A549 (cell line): ENCODE data around the gene LCA5. TPM values are rescaled to one million over a fixed set of nuclear protein-coding genes. Genes with fewer than 3 reads are reported as not detected.

ENCODE experiments used
- ATAC-seq, 2 experiments: fragments of 200-7000 bp in 1 of 2; fragments of >200 bp in 1 of 2; cut with Nextera tagmentation in 1 of 2; cut with Tn5 transposase in 1 of 2; 3 replicates each; pipeline versions ENCODE4 v1.8.0 to v1.9.1; 2018 to 2020; ENCODE audit warnings: mild to moderate bottlenecking in 1 of 2, moderate library complexity in 1 of 2
- CTCF ChIA-PET: fragments of 300-600 bp; sonication (Branson Sonifier 250); formaldehyde crosslinking; extraction: SDS; loops from one replicate; lab custom pipeline; 2021; ENCODE audit warnings: antibody characterized with exemption, inconsistent platforms; lab: Yijun Ruan, JAX
- POLR2A ChIA-PET: fragments of 350-600 bp; formaldehyde crosslinking; extraction: SDS; loops from one replicate; lab custom pipeline; 2021; ENCODE audit warnings: antibody characterized with exemption, inconsistent platforms; lab: Yijun Ruan, JAX
- DNase-seq, 2 experiments: peaks; one replicate each; pipeline versions ENCODE4 v3.0.0 to v3.0.0-alpha.2; 2011 to 2016; ENCODE audit warnings: low read depth in 1 of 2, low spot score in 1 of 2
- FAIRE-seq: peaks from 2 replicates; lab custom pipeline; 2011; peaks lifted over from hg19 to GRCh38; lab: Jason Lieb, UNC
- H3K27ac ChIP-seq, 2 experiments: fragments of >200 bp; sonication (Bioruptor Twin); formaldehyde crosslinking; 3 replicates each; pipeline ENCODE4 v1.5.1; 2016 to 2017
- H3K4me1 ChIP-seq: fragments of >200 bp; sonication (Bioruptor Twin); formaldehyde crosslinking; 3 replicates; pipeline ENCODE4 v1.6.1; 2016
- H3K4me2 ChIP-seq: fragments of >200 bp; sonication (Bioruptor Twin); formaldehyde crosslinking; 3 replicates; pipeline ENCODE4 v1.6.1; 2016
- H3K4me3 ChIP-seq: fragments of >200 bp; sonication (Bioruptor Twin); formaldehyde crosslinking; 3 replicates; pipeline ENCODE4 v1.5.1; 2016
- H3K9me3 ChIP-seq: fragments of >200 bp; sonication (Bioruptor Twin); formaldehyde crosslinking; 3 replicates; pipeline ENCODE4 v1.6.1; 2016
- BCL3 ChIP-seq: fragments of >200 bp; sonication (Bioruptor Twin); formaldehyde crosslinking; IDR thresholded peaks from 3 replicates; pipeline ENCODE4 v1.6.1; 2016
- CBX2 ChIP-seq: fragments of 200-600 bp; sonication (generic); IDR thresholded peaks from 2 replicates; pipeline ENCODE4 v1.6.1; 2016; ENCODE audit warnings: low read depth, mild to moderate bottlenecking, borderline replicate concordance
- CEBPB ChIP-seq, 2 experiments: fragments of >200 bp in 1 of 2; sonication (Bioruptor Twin) in 1 of 2; formaldehyde crosslinking in 1 of 2; IDR thresholded peaks; 2 replicates each; pipeline ENCODE4 v1.6.1; 2012 to 2016
- CHD4 ChIP-seq: fragments of 200-600 bp; sonication (generic); IDR thresholded peaks from 2 replicates; pipeline ENCODE4 v1.6.1; 2016; ENCODE audit warnings: antibody characterized with exemption, mild to moderate bottlenecking, borderline replicate concordance
- FOSB ChIP-seq: fragments of 250-450 bp; sonication (Bioruptor Pico); IDR thresholded peaks from 2 replicates; pipeline ENCODE4 v1.5.0; 2020; ENCODE audit warnings: mild to moderate bottlenecking, moderate library complexity
- HDAC2 ChIP-seq: fragments of 200-600 bp; sonication (generic); IDR thresholded peaks from 2 replicates; pipeline ENCODE4 v1.6.1; 2016
- HOXB13 ChIP-seq: fragments of 250-450 bp; sonication (Bioruptor Pico); IDR thresholded peaks from 2 replicates; pipeline ENCODE4 v1.5.0; 2020; ENCODE audit warnings: low read depth, mild to moderate bottlenecking, moderate library complexity
- KDM1A ChIP-seq: fragments of 200-600 bp; sonication (generic); IDR thresholded peaks from 2 replicates; pipeline ENCODE4 v1.6.1; 2016; ENCODE audit warnings: low read depth, mild to moderate bottlenecking
- NFE2L2 ChIP-seq: fragments of 150-350 bp; conservative IDR thresholded peaks from 2 replicates; pipeline ENCODE4 v1.6.1; 2014; ENCODE audit warnings: low read length
- NR3C1 ChIP-seq: fragments of >200 bp; sonication (Bioruptor Twin); formaldehyde crosslinking; IDR thresholded peaks from 3 replicates; pipeline ENCODE4 v1.6.1; 2017
- RCOR1 ChIP-seq: fragments of 150-350 bp; IDR thresholded peaks from 2 replicates; pipeline ENCODE4 v1.6.1; 2014; ENCODE audit warnings: antibody characterized with exemption, low read length, low read depth
- SMC3 ChIP-seq: fragments of >200 bp; sonication (Bioruptor Twin); formaldehyde crosslinking; IDR thresholded peaks from 3 replicates; pipeline ENCODE4 v1.6.1; 2018; ENCODE audit warnings: inconsistent platforms
- USF2 ChIP-seq: fragments of 450-650 bp; IDR thresholded peaks from 2 replicates; pipeline ENCODE4 v1.6.1; 2014; ENCODE audit warnings: antibody characterized with exemption
- ZFP36 ChIP-seq: fragments of 450-650 bp; IDR thresholded peaks from 2 replicates; pipeline ENCODE4 v1.6.1; 2014; ENCODE audit warnings: borderline replicate concordance; ENCODE audit not compliant: partially characterized antibody
- WGBS: methylation state at CpG from one replicate; pipeline ENCODE4 v1.1.6; 2017; ENCODE audit errors: missing lambda C conversion rate; 5-methylcytosine and 5-hydroxymethylcytosine counted together
- polyA plus RNA-seq, 4 experiments: library from polyadenylated mRNA; depleted of rRNA in 3 of 4; stranded (reverse); fragments of >200 nt; fragmentation: RNase III in 1 of 4; extraction: RNeasy Plus Mini Kit Qiagen cat#74134 plus additional on column Dnase treatment in 1 of 4; gene quantifications; 2 replicates in 3 of 4; 3 replicates in 1 of 4; pipeline ENCODE4 v1.2.3, GENCODE V29; 2011 to 2017
- TF ChIP-seq, protein P1 (sequence below): fragments of 200-600 bp; sonication (generic); IDR thresholded peaks from 2 replicates; pipeline ENCODE4 v1.6.1; 2016; ENCODE audit warnings: antibody characterized with exemption, mild to moderate bottlenecking, moderate library complexity
- TF ChIP-seq, protein P2 (sequence below): fragments of 250-450 bp; sonication (Bioruptor Pico); IDR thresholded peaks from 2 replicates; pipeline ENCODE4 v1.5.0; 2021; ENCODE audit warnings: mild to moderate bottlenecking, moderate library complexity, borderline replicate concordance
- TF ChIP-seq, protein P3 (sequence below): fragments of 250-450 bp; sonication (Bioruptor Pico); IDR thresholded peaks from 2 replicates; pipeline ENCODE4 v1.5.0; 2020; ENCODE audit warnings: low read depth, mild to moderate bottlenecking, moderate library complexity

The LCA5 gene
- polyA plus RNA-seq, 2 of the 4 experiments (the other 2 are of a cell fraction), result 1.2 to 3.0 TPM

DNA sequence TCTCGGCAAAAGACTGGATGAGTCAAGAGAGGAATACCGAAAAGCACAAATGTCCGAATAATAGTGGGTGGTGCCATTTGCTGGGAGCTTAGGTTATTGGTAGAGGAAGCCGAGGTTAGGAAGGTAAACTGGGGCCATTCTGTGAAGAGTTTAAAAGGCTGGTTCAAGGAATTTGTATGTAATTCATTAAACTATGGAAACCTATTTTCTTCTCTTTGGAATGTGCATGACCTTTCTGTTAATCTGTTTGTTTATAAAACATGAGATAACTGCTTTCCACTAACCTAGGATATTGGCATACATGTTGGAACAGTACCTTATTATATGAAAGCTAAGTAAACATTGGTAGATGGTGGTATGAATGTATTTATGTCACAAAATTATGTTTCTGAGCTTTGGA, 71.8 kb downstream of the LCA5 start (continued):
- TF ChIP-seq, protein P1, sequence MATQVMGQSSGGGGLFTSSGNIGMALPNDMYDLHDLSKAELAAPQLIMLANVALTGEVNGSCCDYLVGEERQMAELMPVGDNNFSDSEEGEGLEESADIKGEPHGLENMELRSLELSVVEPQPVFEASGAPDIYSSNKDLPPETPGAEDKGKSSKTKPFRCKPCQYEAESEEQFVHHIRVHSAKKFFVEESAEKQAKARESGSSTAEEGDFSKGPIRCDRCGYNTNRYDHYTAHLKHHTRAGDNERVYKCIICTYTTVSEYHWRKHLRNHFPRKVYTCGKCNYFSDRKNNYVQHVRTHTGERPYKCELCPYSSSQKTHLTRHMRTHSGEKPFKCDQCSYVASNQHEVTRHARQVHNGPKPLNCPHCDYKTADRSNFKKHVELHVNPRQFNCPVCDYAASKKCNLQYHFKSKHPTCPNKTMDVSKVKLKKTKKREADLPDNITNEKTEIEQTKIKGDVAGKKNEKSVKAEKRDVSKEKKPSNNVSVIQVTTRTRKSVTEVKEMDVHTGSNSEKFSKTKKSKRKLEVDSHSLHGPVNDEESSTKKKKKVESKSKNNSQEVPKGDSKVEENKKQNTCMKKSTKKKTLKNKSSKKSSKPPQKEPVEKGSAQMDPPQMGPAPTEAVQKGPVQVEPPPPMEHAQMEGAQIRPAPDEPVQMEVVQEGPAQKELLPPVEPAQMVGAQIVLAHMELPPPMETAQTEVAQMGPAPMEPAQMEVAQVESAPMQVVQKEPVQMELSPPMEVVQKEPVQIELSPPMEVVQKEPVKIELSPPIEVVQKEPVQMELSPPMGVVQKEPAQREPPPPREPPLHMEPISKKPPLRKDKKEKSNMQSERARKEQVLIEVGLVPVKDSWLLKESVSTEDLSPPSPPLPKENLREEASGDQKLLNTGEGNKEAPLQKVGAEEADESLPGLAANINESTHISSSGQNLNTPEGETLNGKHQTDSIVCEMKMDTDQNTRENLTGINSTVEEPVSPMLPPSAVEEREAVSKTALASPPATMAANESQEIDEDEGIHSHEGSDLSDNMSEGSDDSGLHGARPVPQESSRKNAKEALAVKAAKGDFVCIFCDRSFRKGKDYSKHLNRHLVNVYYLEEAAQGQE, result no peak
- TF ChIP-seq KDM1A (no peak), RCOR1 (no peak), FOSB (CRISPR knock-in tag) (no peak), NFE2L2 (no peak), HOXB13 (CRISPR knock-in tag) (no peak), ZFP36 (no peak), USF2 (no peak)
- TF ChIP-seq, all 56 proteins: peak for 0

GRCh38 chr6:79463621-79464050, 73.6 kb downstream of the LCA5 start:
- POLR2A ChIA-PET, result interaction anchor here (0.8 kb wide), 1 partner anchor 12 kb away, joined by 3 read pairs; no protein-coding TSS in a partner anchor

GRCh38 chr6:79461205-79461604, 76.0 kb downstream of the LCA5 start:
- no peaks in the 10 kb centered on the region for H3K9me3 ChIP-seq
- no peak for ATAC-seq
- TF ChIP-seq NR3C1 (no peak), CHD4 (no peak), HDAC2 (no peak), BCL3 (no peak), CBX2 (no peak), CEBPB (IDR thresholded peaks at IDR 0.05) (no peak), SMC3 (no peak)
- TF ChIP-seq, protein P2, sequence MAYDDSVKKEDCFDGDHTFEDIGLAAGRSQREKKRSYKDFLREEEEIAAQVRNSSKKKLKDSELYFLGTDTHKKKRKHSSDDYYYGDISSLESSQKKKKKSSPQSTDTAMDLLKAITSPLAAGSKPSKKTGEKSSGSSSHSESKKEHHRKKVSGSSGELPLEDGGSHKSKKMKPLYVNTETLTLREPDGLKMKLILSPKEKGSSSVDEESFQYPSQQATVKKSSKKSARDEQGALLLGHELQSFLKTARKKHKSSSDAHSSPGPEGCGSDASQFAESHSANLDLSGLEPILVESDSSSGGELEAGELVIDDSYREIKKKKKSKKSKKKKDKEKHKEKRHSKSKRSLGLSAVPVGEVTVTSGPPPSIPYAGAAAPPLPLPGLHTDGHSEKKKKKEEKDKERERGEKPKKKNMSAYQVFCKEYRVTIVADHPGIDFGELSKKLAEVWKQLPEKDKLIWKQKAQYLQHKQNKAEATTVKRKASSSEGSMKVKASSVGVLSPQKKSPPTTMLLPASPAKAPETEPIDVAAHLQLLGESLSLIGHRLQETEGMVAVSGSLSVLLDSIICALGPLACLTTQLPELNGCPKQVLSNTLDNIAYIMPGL (CRISPR knock-in tag), result no peak
- TF ChIP-seq, protein P3, sequence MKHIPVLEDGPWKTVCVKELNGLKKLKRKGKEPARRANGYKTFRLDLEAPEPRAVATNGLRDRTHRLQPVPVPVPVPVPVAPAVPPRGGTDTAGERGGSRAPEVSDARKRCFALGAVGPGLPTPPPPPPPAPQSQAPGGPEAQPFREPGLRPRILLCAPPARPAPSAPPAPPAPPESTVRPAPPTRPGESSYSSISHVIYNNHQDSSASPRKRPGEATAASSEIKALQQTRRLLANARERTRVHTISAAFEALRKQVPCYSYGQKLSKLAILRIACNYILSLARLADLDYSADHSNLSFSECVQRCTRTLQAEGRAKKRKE, result no peak
- TF ChIP-seq, all 56 proteins: peak for 0
- ChIA-PET POLR2A (no interaction called here), CTCF (no interaction called here)
- FAIRE-seq, result no peak
- WGBS, result 25% methylated on average over 2 of the region's 3 CpGs
- Histone ChIP-seq H3K4me1 (peaks cover 9% of the 10 kb centered on the region; the same call in 2 of the 3 replicates), H3K4me3 (no peak overlapping the region), H3K4me2 (no peak overlapping the region), H3K27ac (no peak overlapping the region)
- DNase-seq, result no peak

More at GRCh38 chr6:79463621-79464050, 73.6 kb downstream of the LCA5 start:
- H3K4me2 ChIP-seq, result peak overlapping the region; percentile 40; the same call in 2 of the 3 replicates
- no peak for TF ChIP-seq KDM1A
- CTCF ChIA-PET, result no interaction called here
- no peaks in the 10 kb centered on the region for H3K9me3 ChIP-seq
- peaks cover 9% of the 10 kb centered on the region; the same call in 2 of the 3 replicates for H3K4me1 ChIP-seq
- H3K27ac ChIP-seq, result no peak overlapping the region
- ATAC-seq (no peak), DNase-seq (no peak), FAIRE-seq (no peak)
- WGBS, result 22% methylated on average over 4 of the region's 4 CpGs
- no peak overlapping the region for H3K4me3 ChIP-seq
